GM19438 (cell line): ENCODE measurements around the gene NUDT9.

Source experiments
- ATAC-seq: cut with Tn5 transposase; IDR thresholded peaks from one replicate; pipeline ENCODE4 v1.9.1; 2021; ENCODE audit warnings: low read depth; ENCODE audit not compliant: unreplicated experiment

NUDT9 gene

GRCh38 chr4:87502580-87503238, 80.3 kb downstream of the NUDT9 start:
- no peak for ATAC-seq

GRCh38 chr4:87505862-87506261, 83.5 kb downstream of the NUDT9 start:
- no peak for ATAC-seq

GRCh38 chr4:87506974-87507701, 84.8 kb downstream of the NUDT9 start:
- no peak for ATAC-seq
